ENCODE results near the gene BSDC1.
"Not testable (repeated sequence)": the region's sequence is repeated elsewhere in the genome, so short reads cannot be mapped to it uniquely, and the experiment has no call there.

Gene BSDC1

GRCh38 chr1:32394141-32394889, at the start of gene BSDC1:
BSDC1 (minus strand) TSS chr1:32394441; CDS start chr1:32394414, 27 bp downstream.
- DNase-seq (ENCODE audit: extremely low spot score), result peak; percentile 100
- ChIA-PET CTCF (interaction anchor here (0.6 to 0.9 kb wide), 3 partner anchors 72 to 245 kb away, joined by 3 to 4 read pairs (median 3); no protein-coding TSS in a partner anchor), POLR2A (interaction anchor here (0.6 to 2.2 kb wide), 30 partner anchors 9 to 378 kb away, joined by 3 to 12 read pairs (median 4); partner anchors contain the start of genes CCDC28B, HDAC1, MARCKSL1 and RBBP4)
- TF ChIP-seq HDGF (IDR thresholded peaks at IDR 0.05; ENCODE audit: borderline replicate concordance) (peak; percentile 93), CTBP1 (IDR thresholded peaks at IDR 0.05; ENCODE audit: borderline replicate concordance) (no peak), ELF4 (IDR thresholded peaks at IDR 0.05) (0 out of 2 replicates have a peak, but pooled peaks have one; percentile 8), PKNOX1 (IDR thresholded peaks at IDR 0.05) (peak; percentile 96), BHLHE40 (IDR thresholded peaks at IDR 0.05; ENCODE audit: borderline replicate concordance) (no peak)

- CTCF ChIA-PET, POLR2A ChIA-PET: not testable (repeated sequence)
Observed at GRCh38 chr1:32441467-32441866, 47.2 kb upstream of the BSDC1 start.

GRCh38 chr1:32438777-32439176, 44.5 kb upstream of the BSDC1 start:
- CTCF ChIA-PET; POLR2A ChIA-PET; DNase-seq (ENCODE audit: extremely low spot score): not testable (repeated sequence)

More at GRCh38 chr1:32441467-32441866, 47.2 kb upstream of the BSDC1 start:
- DNase-seq (ENCODE audit: extremely low spot score), result not testable (repeated sequence)

GRCh38 chr1:32438136-32438535, 43.9 kb upstream of the BSDC1 start:
- CTCF ChIA-PET, result no interaction called here
- DNase-seq (ENCODE audit: extremely low spot score), result no peak

GRCh38 chr1:32431736-32432400, 37.6 kb upstream of the BSDC1 start:
- CTCF ChIA-PET, result no interaction called here

More at GRCh38 chr1:32438136-32438535, 43.9 kb upstream of the BSDC1 start:
- POLR2A ChIA-PET, result no interaction called here
- TF ChIP-seq CTBP1 (IDR thresholded peaks at IDR 0.05; ENCODE audit: borderline replicate concordance), result no peak
- TF ChIP-seq PKNOX1 (IDR thresholded peaks at IDR 0.05), result no peak
- TF ChIP-seq FOXM1 (IDR thresholded peaks at IDR 0.05; ENCODE audit: borderline replicate concordance), result no peak
- no peak for TF ChIP-seq L3MBTL2 (conservative IDR thresholded peaks at IDR 0.05)
- no peak for TF ChIP-seq SUZ12 (IDR thresholded peaks at IDR 0.05)
- no peak for TF ChIP-seq ZNF384 (IDR thresholded peaks at IDR 0.05)
- no peak for TF ChIP-seq LEF1 (IDR thresholded peaks at IDR 0.05; ENCODE audit: borderline replicate concordance)
- no peak for TF ChIP-seq SP1 (IDR thresholded peaks at IDR 0.05)
- no peak for TF ChIP-seq HDGF (IDR thresholded peaks at IDR 0.05; ENCODE audit: borderline replicate concordance)
- no peak for TF ChIP-seq TARDBP (IDR thresholded peaks at IDR 0.05)
- TF ChIP-seq FOXK2 (IDR thresholded peaks at IDR 0.05), result no peak
- TF ChIP-seq ARNT (IDR thresholded peaks at IDR 0.05), result no peak
- TF ChIP-seq NFRKB (IDR thresholded peaks at IDR 0.05), result no peak
- TF ChIP-seq ELF4 (IDR thresholded peaks at IDR 0.05), result no peak
- no peak for TF ChIP-seq BHLHE40 (IDR thresholded peaks at IDR 0.05; ENCODE audit: borderline replicate concordance)

GRCh38 chr1:32427264-32427963, 33.2 kb upstream of the BSDC1 start:
- DNase-seq (ENCODE audit: extremely low spot score), result no peak
- POLR2A ChIA-PET, result no interaction called here
- CTCF ChIA-PET, result interaction anchor here (1.3 kb wide), 1 partner anchor 22 kb away, joined by 5 read pairs; no protein-coding TSS in a partner anchor
- no peak for TF ChIP-seq HDGF (IDR thresholded peaks at IDR 0.05; ENCODE audit: borderline replicate concordance)
- TF ChIP-seq PKNOX1 (IDR thresholded peaks at IDR 0.05), result no peak
- no peak for TF ChIP-seq NFRKB (IDR thresholded peaks at IDR 0.05)
- no peak for TF ChIP-seq TARDBP (IDR thresholded peaks at IDR 0.05)

More at GRCh38 chr1:32431736-32432400, 37.6 kb upstream of the BSDC1 start:
- TF ChIP-seq LEF1 (IDR thresholded peaks at IDR 0.05; ENCODE audit: borderline replicate concordance) (no peak), PKNOX1 (IDR thresholded peaks at IDR 0.05) (no peak)
- DNase-seq (ENCODE audit: extremely low spot score), result no peak
- POLR2A ChIA-PET, result interaction anchor here (1.7 kb wide), 1 partner anchor 37 kb away, joined by 4 read pairs; the partner anchor contains the start of gene BSDC1

All from HEK293T (cell line).